CD14-positive monocyte (primary cell): ENCODE measurements around the gene DENND6B. TPM values are rescaled to one million over a fixed set of nuclear protein-coding genes. Genes with fewer than 3 reads are reported as not detected.

Experiments used
- DNase-seq, 3 donors: peaks; one replicate each; pipeline ENCODE4 v3.0.0-alpha.2; 2011 to 2022
- H2AFZ ChIP-seq: 2 replicates; pipeline ENCODE4 v1.6.0; 2012; ENCODE audit warnings: mild to moderate bottlenecking, low read depth, low read length, inconsistent platforms; ENCODE audit not compliant: insufficient read depth, poor library complexity, severe bottlenecking
- H3K27ac ChIP-seq, 2 donors: 1 replicate in 1 of 2; 2 replicates in 1 of 2; pipeline ENCODE4 v1.5.1; 2012 to 2013; ENCODE audit warnings: low read length in 2 of 2, control low read depth in 1 of 2, inconsistent platforms in 1 of 2, low read depth in 1 of 2, mild to moderate bottlenecking in 1 of 2
- H3K27me3 ChIP-seq, 2 donors: one replicate each; pipeline versions ENCODE4 v1.6.0 to v1.6.1; 2011 to 2013; ENCODE audit warnings: low read length in 2 of 2; ENCODE audit not compliant: control insufficient read depth in 2 of 2, insufficient read depth in 2 of 2
- H3K36me3 ChIP-seq, 2 donors: replicated peaks in 1 of 2; 1 replicate in 1 of 2; 2 replicates in 1 of 2; pipeline versions ENCODE4 v1.5.1 to v1.6.1; 2012 to 2013; ENCODE audit warnings: low read length in 2 of 2, control low read depth in 1 of 2, inconsistent platforms in 1 of 2, mild to moderate bottlenecking in 1 of 2; ENCODE audit not compliant: insufficient read depth in 2 of 2, control insufficient read depth in 1 of 2
- H3K4me1 ChIP-seq, 2 donors: 1 replicate in 1 of 2; 2 replicates in 1 of 2; pipeline versions ENCODE4 v1.5.1 to v1.6.1; 2012 to 2013; ENCODE audit warnings: low read length in 2 of 2, control low read depth in 1 of 2, inconsistent platforms in 1 of 2, mild to moderate bottlenecking in 1 of 2, moderate library complexity in 1 of 2; ENCODE audit not compliant: insufficient read depth in 2 of 2, control insufficient read depth in 1 of 2
- H3K4me2 ChIP-seq: replicated peaks from 2 replicates; pipeline ENCODE3; 2012; ENCODE audit warnings: low read length, moderate library complexity, mild to moderate bottlenecking; ENCODE audit not compliant: poor library complexity, severe bottlenecking; ENCODE audit errors: extremely low read depth
- H3K4me3 ChIP-seq, 3 experiments: fragments of 200-600 bp in 1 of 3; sonication (generic) in 1 of 3; replicated peaks in 1 of 3; 1 replicate in 2 of 3; 2 replicates in 1 of 3; pipeline ENCODE4 v1.5.1; 2011 to 2013; ENCODE audit warnings: low read length in 3 of 3, mild to moderate bottlenecking in 3 of 3, control low read depth in 2 of 3, low read depth in 2 of 3, inconsistent platforms in 1 of 3, moderate library complexity in 1 of 3
- H3K79me2 ChIP-seq: 2 replicates; pipeline ENCODE4 v1.6.0; 2012; ENCODE audit warnings: mild to moderate bottlenecking, control low read depth, inconsistent platforms, low read length, moderate library complexity; ENCODE audit not compliant: insufficient read depth
- H3K9ac ChIP-seq: 2 replicates; pipeline ENCODE4 v1.6.0; 2017; ENCODE audit warnings: low read length, mild to moderate bottlenecking; ENCODE audit not compliant: insufficient read depth, poor library complexity, severe bottlenecking
- H3K9me3 ChIP-seq, 2 donors: replicated peaks in 1 of 2; 1 replicate in 1 of 2; 2 replicates in 1 of 2; pipeline versions ENCODE4 v1.5.1 to v1.6.1; 2012 to 2013; ENCODE audit warnings: low read length in 2 of 2, control low read depth in 1 of 2; ENCODE audit not compliant: control insufficient read depth in 1 of 2, insufficient read depth in 1 of 2
- H4K20me1 ChIP-seq: 2 replicates; pipeline ENCODE4 v1.6.0; 2012; ENCODE audit warnings: mild to moderate bottlenecking, low read length, control low read depth, moderate library complexity; ENCODE audit not compliant: insufficient read depth
- H3K27ac Mint-ChIP-seq, 7 donors: one replicate each; pipeline ENCODE4 v1.8.0; 2020; ENCODE audit warnings: mild to moderate bottlenecking in 7 of 7, mixed read lengths in 7 of 7, moderate library complexity in 6 of 7, inconsistent platforms in 2 of 7
- H3K27me3 Mint-ChIP-seq, 3 donors: one replicate each; pipeline ENCODE4 v1.8.0; 2021 to 2022; ENCODE audit warnings: low read depth in 3 of 3, mild to moderate bottlenecking in 3 of 3, mixed read lengths in 3 of 3, moderate library complexity in 3 of 3, inconsistent platforms in 1 of 3
- H3K36me3 Mint-ChIP-seq, 2 donors: one replicate each; pipeline ENCODE4 v1.8.0; 2020; ENCODE audit warnings: mixed read lengths in 2 of 2, inconsistent platforms in 1 of 2, mild to moderate bottlenecking in 1 of 2
- H3K4me1 Mint-ChIP-seq: one replicate; pipeline ENCODE4 v1.8.0; 2020; ENCODE audit warnings: mild to moderate bottlenecking, mixed read lengths
- H3K4me3 Mint-ChIP-seq, 2 donors: one replicate each; pipeline ENCODE4 v1.8.0; 2020; ENCODE audit warnings: mild to moderate bottlenecking in 2 of 2, mixed read lengths in 2 of 2, moderate library complexity in 1 of 2
- H3K9me3 Mint-ChIP-seq, 7 donors: one replicate each; pipeline ENCODE4 v1.8.0; 2020 to 2022; ENCODE audit warnings: mixed read lengths in 7 of 7, mild to moderate bottlenecking in 6 of 7, moderate library complexity in 6 of 7, inconsistent platforms in 2 of 7
- whole genome bisulfite sequencing: methylation state at CpG from one replicate; pipeline ENCODE4 v1.1.5; 2013; ENCODE audit warnings: missing lambda C conversion rate; ENCODE audit not compliant: insufficient coverage; 5-methylcytosine and 5-hydroxymethylcytosine counted together
- intact Hi-C, 2 donors: fragments of 100-400 bp; cut with micrococcal nuclease; formaldehyde crosslinking; loops; one replicate each; pipeline versions ENCODE4 v1.15.0 to v1.15.1; 2023
- polyA plus RNA-seq, 3 donors: library from polyadenylated mRNA; depleted of rRNA in 1 of 3; unstranded in 2 of 3; stranded (reverse) in 1 of 3; fragments of 300-500 nt in 2 of 3; fragments of >200 nt in 1 of 3; fragmentation: Illumina TruSeq in 2 of 3; gene quantifications; 1 replicate in 2 of 3; 2 replicates in 1 of 3; pipeline ENCODE4 v1.2.3, GENCODE V29; 2012 to 2021
- TF ChIP-seq, protein P1 (sequence below): fragments of 200-600 bp; IDR thresholded peaks from one replicate; pipeline ENCODE4 v1.8.0; 2022; ENCODE audit warnings: antibody characterized with exemption, mild to moderate bottlenecking

DENND6B gene
- polyA plus RNA-seq, 3 donors, result 1.7 to 10.6 (median 2.1) TPM

DNA sequence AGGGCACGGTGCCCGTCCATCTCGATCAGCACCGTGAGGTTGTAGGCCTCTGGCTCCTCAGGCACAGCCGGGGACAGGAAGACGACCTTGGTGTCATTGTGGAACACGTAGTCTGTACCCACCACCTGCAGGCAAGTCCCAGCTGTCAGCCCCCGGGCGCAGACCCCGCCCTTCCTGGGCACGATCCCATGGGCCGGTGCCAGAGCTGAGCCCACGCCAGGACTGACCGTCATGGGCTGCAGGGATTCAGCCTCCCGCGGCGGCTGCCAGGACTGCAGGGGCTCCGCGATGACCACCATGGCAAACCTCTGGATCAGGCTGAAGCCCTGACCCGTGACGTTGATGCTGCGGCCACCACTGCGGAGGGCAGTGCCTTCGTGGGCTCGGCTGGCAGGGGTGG lies 44.9 kb downstream of the DENND6B start:
- Mint-ChIP-seq H3K36me3 (peaks cover 54 to 88% of the 10 kb centered on the region in 2 donors), H3K9me3 (peaks cover 0 to 2% (median 0%) of the 10 kb centered on the region in 7 donors), H3K27ac (peak overlapping the region in 2 of 7 donors; percentile 61 to 62), H3K27me3 (peaks cover 0 to 2% (median 0%) of the 10 kb centered on the region in 3 donors), H3K4me3 (no peak overlapping the region), H3K4me1 (no peaks in the 10 kb centered on the region)
- no peak overlapping the region for H3K4me2 ChIP-seq
- H3K36me3 ChIP-seq, result peaks cover 92 to 97% of the 10 kb centered on the region in 2 donors
- no peak for DNase-seq
- 97% methylated on average over 23 of the region's 25 CpGs for WGBS
- H3K27ac ChIP-seq, result no peak overlapping the region
- no peaks in the 10 kb centered on the region for H3K27me3 ChIP-seq
- no peaks in the 10 kb centered on the region for H3K9me3 ChIP-seq
- no peaks in the 10 kb centered on the region for H3K4me1 ChIP-seq
- TF ChIP-seq, protein P1, sequence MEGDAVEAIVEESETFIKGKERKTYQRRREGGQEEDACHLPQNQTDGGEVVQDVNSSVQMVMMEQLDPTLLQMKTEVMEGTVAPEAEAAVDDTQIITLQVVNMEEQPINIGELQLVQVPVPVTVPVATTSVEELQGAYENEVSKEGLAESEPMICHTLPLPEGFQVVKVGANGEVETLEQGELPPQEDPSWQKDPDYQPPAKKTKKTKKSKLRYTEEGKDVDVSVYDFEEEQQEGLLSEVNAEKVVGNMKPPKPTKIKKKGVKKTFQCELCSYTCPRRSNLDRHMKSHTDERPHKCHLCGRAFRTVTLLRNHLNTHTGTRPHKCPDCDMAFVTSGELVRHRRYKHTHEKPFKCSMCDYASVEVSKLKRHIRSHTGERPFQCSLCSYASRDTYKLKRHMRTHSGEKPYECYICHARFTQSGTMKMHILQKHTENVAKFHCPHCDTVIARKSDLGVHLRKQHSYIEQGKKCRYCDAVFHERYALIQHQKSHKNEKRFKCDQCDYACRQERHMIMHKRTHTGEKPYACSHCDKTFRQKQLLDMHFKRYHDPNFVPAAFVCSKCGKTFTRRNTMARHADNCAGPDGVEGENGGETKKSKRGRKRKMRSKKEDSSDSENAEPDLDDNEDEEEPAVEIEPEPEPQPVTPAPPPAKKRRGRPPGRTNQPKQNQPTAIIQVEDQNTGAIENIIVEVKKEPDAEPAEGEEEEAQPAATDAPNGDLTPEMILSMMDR, result no peak
- intact Hi-C loops, result no loop called here
- H2AFZ ChIP-seq, result no peak overlapping the region
- H4K20me1 ChIP-seq, result peaks cover 98% of the 10 kb centered on the region
- no peak overlapping the region for H3K4me3 ChIP-seq
- H3K79me2 ChIP-seq, result peaks cover 14% of the 10 kb centered on the region
- H3K9ac ChIP-seq, result no peak overlapping the region

DNA sequence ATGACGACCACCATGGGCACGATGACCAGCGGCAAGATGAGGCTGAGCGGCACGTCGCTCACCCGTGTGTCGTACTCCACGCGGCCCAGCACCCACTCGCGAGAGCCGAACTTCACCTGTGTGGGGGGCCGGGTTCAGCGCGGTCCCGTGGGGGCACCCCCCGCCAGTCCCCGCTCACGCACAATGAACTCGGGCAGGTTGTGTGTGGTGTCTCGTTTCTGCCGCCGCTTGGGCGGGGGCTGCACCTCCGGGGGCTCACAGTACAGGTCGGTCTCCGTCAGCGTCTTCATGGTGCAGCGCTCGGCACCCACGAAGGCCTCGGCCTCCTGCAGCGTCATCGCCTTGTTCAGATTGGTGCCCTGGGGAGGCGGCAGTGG lies 45.4 kb downstream of the DENND6B start:
- no peak overlapping the region for H3K4me2 ChIP-seq
- no peaks in the 10 kb centered on the region for H3K4me1 ChIP-seq
- no peak overlapping the region for H3K9ac ChIP-seq
- Mint-ChIP-seq H3K27me3 (peaks cover 0 to 2% (median 0%) of the 10 kb centered on the region in 3 donors), H3K4me1 (no peaks in the 10 kb centered on the region), H3K36me3 (peaks cover 56 to 90% of the 10 kb centered on the region in 2 donors), H3K9me3 (peaks cover 0 to 2% (median 0%) of the 10 kb centered on the region in 7 donors), H3K27ac (peak overlapping the region in 1 of 7 donors; percentile 61), H3K4me3 (no peak overlapping the region)
- no peak overlapping the region for H3K27ac ChIP-seq
- H3K36me3 ChIP-seq, result peaks cover 92 to 97% of the 10 kb centered on the region in 2 donors
- peaks cover 98% of the 10 kb centered on the region for H4K20me1 ChIP-seq
- intact Hi-C loops, result no loop called here
- no peak overlapping the region for H2AFZ ChIP-seq
- no peak overlapping the region for H3K4me3 ChIP-seq
- TF ChIP-seq, protein P1, result no peak
- H3K27me3 ChIP-seq, result no peaks in the 10 kb centered on the region
- H3K79me2 ChIP-seq, result peaks cover 10% of the 10 kb centered on the region
- DNase-seq, result no peak
- H3K9me3 ChIP-seq, result no peaks in the 10 kb centered on the region
- 96% methylated on average over 36 of the region's 36 CpGs for WGBS
